ENCODE measurements around the gene NUP153.

GRCh38 chr6:17744019-17744756, 37.5 kb upstream of the NUP153 start:
- TF ChIP-seq GATA3 (IDR thresholded peaks at IDR 0.05; ENCODE audit: low read depth, low read length) (no peak), GATA2 (IDR thresholded peaks at IDR 0.05; ENCODE audit: low read depth, low read length) (no peak)
